B cell (primary cell): ENCODE results near the gene PCDH9.

Experiments used
- EZH2 ChIP-seq: IDR thresholded peaks from 2 replicates; pipeline ENCODE4 v1.6.1; 2012; ENCODE audit warnings: borderline replicate concordance, low read depth, mild to moderate bottlenecking, moderate library complexity, low read length; ENCODE audit not compliant: insufficient read depth, poor library complexity, severe bottlenecking
- TF ChIP-seq, protein P1 (sequence below): fragments of 200-600 bp; IDR thresholded peaks from one replicate; pipeline ENCODE4 v1.8.0; 2022; ENCODE audit warnings: antibody characterized with exemption, mild to moderate bottlenecking

DNA sequence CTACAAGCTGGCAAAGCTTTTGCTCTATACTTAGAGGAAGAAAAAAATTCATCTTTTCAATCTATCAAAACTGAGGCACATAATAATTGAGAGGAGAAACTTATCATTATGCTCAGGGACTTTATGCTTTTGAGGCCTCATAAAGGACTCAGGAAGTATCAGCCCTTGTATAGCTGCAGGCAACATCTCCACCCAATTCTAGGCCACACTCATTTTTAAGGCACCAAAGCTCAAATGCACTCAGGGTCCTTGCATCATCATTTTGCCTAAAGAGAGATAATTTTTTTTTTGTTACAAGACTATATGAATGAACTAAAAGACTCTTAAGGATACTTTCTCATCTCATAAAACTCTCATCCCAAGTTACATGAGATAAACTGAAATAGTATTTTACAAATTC is 78.5 kb downstream of the PCDH9 start:
- TF ChIP-seq, protein P1, sequence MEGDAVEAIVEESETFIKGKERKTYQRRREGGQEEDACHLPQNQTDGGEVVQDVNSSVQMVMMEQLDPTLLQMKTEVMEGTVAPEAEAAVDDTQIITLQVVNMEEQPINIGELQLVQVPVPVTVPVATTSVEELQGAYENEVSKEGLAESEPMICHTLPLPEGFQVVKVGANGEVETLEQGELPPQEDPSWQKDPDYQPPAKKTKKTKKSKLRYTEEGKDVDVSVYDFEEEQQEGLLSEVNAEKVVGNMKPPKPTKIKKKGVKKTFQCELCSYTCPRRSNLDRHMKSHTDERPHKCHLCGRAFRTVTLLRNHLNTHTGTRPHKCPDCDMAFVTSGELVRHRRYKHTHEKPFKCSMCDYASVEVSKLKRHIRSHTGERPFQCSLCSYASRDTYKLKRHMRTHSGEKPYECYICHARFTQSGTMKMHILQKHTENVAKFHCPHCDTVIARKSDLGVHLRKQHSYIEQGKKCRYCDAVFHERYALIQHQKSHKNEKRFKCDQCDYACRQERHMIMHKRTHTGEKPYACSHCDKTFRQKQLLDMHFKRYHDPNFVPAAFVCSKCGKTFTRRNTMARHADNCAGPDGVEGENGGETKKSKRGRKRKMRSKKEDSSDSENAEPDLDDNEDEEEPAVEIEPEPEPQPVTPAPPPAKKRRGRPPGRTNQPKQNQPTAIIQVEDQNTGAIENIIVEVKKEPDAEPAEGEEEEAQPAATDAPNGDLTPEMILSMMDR: no peak
- TF ChIP-seq EZH2: no peak
